GM21381 (cell line): ENCODE measurements around the gene GPR55.
"Not testable (repeated sequence)": the region's sequence is repeated elsewhere in the genome, so short reads cannot be mapped to it uniquely, and the experiment has no call there.

ENCODE experiments used
- ATAC-seq: cut with Tn5 transposase; IDR thresholded peaks from one replicate; pipeline ENCODE4 v1.9.1; 2021; ENCODE audit warnings: mild to moderate bottlenecking, moderate library complexity; ENCODE audit not compliant: unreplicated experiment

The GPR55 gene

DNA sequence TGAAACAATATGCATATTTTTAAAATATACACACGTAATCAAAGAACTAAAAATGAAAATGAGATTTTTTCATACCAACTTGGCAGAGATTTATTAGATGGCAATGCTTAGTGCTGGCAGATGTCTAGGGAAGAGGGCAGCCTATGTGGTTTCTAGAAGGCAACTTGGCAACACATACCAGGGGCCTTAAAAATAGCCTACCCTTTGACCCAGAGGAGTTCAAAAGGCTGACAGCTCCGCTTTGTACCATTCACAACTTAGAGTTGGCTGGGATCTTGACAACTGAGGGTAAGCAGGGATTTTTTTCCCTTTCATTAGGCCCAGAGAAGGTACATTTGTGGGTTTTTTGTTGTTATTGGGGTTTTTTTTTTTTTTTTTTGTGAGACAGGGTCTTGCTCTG is 26.4 kb upstream of the GPR55 start:
- ATAC-seq: no peak

GRCh38 chr2:230950874-230951339 is 25.9 kb upstream of the GPR55 start:
- no peak for ATAC-seq

- peak; percentile 51 for ATAC-seq
Measured at GRCh38 chr2:230949966-230950873, 25.2 kb upstream of the GPR55 start.

- ATAC-seq: peak; percentile 31
Measured at GRCh38 chr2:230947908-230948365, 22.9 kb upstream of the GPR55 start.

DNA sequence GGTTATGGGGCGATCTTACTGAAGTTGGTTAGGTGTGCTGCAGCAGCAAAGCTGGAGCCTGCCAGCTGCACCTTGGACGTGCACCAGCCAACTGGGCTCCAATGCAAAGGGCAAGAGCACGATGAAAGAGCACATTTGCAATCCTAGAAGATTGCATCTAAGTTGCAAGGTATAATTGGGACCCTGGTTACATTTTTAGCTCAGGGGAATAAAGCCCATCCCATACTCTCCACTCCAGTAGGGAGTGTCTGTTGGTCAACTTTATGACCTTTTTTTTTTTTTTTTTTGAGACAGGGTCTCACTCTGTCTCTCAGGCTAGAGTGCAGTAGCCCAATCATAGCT is 22.2 kb upstream of the GPR55 start:
- ATAC-seq: no peak

- no peak for ATAC-seq
Measured at GRCh38 chr2:230946429-230947234, 21.6 kb upstream of the GPR55 start.

DNA sequence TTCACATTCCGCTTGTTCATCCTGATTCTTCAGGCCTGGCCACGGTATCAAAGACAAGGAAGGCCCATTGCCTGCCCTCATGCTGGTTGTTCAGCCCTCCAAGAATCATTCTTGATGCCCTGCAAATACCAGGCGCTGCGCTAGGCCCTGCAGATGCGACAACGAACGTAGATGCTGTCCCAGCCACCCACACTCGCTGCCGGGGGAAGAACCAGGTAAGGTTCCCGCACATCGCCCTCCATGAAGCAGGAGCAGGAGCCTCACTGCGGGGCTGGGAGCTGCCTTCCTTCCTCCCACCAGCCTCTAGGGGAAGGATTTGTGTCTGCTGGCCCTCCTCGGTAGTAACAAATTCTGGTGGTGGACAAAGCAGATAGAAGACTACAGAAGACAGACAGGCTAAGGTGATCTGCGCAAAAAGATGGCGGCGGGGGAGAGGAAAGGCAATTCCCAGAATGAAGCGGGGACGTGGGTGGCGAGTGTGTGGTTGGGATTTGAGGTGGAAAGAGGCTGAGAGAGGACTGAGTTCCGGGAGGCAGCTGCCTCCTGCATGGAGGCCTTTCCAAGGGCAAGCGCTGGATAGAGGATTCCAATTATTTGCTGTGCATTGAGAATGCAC is 19.8 kb upstream of the GPR55 start:
- no peak for ATAC-seq

- peak; percentile 37 for ATAC-seq
Measured at GRCh38 chr2:230944123-230944653, 19.1 kb upstream of the GPR55 start.

DNA sequence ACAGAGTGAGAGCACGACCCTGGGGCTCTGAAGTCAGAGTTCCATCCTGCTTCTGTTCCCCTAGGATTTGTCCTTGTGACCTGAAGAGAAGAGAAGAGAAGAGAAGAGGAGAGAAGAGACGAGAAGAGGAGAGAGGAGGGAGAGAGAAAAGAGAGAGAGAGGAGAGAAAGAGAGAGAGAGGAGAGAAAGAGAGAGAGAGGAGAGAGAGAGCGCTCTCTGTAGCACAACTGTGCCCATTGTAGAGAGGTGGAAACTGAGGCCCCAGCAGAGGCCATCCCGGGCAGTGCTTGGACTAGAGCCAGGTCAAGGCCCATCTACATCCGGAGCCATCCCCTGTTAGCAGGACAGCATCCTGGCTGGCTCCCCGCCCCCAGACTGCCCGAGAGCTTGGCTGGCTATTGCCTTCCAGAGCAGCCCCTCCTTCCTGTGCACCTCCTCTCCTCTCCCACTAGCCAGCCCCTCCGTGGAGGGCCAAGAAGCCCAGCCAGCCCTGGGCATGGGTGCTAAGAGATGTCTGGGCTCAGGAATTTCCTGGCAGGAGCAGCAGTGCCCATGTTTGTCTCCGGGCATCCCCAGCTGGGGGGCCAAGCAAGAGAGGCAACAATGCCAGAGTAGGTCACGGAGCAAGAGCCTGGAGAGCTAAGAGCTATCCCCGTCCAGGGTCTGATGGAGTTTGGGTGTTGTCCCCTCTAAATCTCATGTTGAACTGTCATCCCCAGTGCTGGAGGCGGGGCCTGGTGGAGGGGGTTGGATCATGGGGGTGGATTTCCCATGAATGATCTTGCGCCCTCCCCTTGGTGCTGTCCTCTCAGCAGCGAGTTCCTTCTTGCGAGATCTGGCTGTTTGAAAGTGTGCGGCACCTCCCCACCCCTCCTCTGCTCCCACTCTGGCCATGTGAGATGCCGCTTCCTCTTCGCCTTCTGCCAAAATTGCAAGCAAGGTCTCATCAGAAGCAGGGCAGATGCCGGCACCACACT is 18.2 kb upstream of the GPR55 start:
- peak; percentile 66 for ATAC-seq

GRCh38 chr2:230942371-230942770 is 17.3 kb upstream of the GPR55 start:
- no peak for ATAC-seq

GRCh38 chr2:230941202-230942180 is 16.4 kb upstream of the GPR55 start:
- ATAC-seq: no peak

DNA sequence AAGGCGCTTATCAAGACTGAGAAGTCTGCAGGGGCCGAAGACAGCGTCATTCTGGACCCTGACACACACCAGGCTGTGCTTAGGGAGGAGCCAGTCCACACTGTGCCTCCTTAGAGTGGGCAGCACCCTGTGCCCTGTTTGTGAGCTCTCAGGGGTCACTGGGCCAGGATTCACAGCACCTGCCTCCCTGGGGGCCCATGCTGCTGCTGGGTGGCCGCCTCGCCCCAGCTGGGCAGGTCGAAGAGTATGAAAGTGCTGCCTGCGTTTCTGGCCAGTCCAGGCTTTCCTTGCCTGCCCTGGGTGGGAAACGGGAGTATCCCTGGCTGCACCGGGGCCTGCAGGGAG is 15.4 kb upstream of the GPR55 start:
- no peak for ATAC-seq

DNA sequence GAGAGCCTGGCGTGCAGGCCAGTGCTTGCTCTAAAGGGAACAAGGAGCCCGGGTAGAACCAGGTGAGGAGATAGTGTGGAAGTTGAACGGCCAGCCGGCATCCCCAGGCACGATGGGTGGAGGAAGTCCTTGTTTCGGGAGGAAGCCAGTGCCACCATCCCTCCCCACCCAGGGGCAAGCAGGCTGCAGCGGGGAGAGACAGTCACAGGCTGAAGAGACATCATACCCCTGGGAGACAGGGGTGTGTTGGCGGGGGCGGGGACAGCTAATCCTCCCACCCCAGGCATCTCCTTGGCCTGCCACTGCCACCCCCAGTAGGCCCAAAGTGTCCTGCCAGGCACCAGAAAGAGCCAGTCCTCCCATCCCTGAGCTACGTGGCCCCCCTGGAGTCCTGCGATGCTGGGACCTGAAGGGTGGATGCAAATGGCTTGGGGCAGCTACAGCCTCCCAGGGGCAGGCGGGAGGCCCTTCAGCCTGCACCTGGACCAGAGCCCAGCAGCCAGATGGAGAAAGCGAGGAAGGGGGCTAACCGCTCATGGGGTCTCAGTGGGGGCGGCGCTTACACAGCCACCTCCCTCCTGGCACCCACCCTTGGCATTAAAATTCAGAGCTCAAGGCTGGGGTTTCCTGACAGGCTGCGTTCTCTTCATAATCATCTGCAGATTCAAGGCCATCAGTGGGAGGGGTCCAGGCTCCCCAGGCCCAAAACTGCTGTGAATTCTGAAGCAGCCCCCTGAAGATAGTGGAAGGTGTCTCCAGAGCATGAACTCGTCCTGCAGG is 14.8 kb upstream of the GPR55 start:
- no peak for ATAC-seq

DNA sequence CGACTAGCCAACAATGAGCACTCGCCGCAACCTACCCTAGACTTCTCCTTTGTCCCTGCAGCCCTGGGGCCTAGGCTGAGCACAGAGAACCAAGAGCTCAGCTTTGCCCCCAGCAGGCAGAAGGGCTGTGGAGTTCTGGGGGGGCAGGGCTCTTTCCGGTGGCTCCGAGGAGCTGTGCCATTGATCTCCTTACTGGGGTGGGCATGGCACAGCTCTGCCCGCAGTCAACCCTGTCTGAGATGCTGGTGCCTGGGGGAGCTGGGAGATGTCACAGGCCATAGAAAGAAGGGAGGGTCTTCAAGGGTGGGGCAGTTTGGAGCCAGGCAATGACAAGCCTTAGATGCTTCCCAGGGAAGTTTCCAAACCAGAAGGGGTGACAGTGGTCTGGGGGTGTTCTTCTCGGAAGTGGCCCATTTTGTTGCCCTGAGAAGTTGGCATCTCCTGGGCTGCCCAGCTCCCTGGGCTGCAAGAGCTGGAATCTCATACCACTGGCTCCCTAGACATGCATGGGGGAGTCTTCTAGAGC is 14.1 kb upstream of the GPR55 start:
- ATAC-seq: no peak

DNA sequence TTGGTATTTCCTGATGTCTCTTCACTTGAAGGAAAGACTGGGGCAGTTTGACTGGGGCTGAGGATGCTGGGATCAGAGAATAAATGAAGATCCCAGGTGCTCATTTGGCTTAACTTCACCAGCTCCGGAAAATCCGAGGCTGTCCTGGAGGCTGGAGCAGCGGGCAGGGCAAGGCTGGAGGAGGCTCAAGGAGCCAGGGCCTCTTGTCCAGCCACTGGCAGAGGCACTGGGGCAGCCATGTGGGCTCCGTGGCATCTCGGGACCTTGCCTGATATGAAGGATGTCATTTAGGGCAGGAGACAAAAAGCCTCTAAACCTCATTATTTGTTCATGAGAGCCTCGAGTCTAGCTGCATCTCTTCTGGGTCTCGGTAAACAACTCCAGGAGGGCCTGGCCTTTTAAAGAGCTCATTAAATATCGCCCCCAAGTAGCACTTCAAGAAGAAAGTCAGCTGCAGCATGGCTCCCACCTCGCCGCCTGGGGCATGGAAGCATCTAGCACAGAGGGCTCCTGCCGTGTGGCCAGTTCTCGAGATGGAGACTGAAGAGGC is 13.5 kb upstream of the GPR55 start:
- no peak for ATAC-seq

GRCh38 chr2:230938098-230938497 is 13.1 kb upstream of the GPR55 start:
- ATAC-seq: no peak

DNA sequence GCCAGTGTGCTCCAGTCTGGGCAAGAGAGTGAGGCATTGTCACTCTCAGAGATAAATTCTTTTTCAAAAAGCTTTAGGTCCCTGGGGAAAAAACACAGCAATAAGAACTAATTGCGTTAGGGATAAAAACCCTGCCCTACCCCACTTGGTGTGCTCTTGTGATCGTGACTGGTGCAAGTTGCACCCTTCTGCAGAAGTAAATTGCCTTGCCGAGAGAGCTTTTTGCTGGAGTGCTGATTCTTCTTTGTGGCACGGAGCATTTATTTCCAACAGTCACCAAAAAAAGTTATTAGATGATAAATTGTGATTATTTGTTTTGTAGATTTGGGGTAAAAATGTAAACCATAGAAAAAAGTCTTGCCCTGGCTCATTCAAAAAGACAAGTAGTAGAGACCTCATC is 12.3 kb upstream of the GPR55 start:
- ATAC-seq: no peak

DNA sequence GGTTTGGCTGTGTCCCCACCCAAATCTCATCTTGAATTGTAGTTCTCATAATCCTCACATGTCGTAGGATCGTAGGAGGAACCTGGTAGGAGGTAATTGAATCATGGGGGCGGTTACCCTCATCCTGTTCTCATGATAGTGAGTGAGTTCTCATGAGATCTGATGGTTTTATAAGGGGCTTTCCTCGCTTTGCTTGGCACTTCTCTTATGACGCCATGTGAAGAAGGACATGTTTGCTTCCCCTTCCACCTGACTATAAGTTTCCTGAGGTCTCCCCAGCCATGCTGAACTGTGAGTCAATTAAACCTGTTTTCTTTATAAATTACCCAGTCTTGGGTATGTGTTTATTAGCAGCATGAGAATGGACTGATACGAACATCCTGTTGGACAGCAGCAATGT is 11.2 kb upstream of the GPR55 start:
- ATAC-seq: not testable (repeated sequence)
